ENCODE measurements around the gene ICE2.
A peak's percentile ranks its signal among the peaks of the same experiment; 100 is the strongest.

The ICE2 gene

DNA sequence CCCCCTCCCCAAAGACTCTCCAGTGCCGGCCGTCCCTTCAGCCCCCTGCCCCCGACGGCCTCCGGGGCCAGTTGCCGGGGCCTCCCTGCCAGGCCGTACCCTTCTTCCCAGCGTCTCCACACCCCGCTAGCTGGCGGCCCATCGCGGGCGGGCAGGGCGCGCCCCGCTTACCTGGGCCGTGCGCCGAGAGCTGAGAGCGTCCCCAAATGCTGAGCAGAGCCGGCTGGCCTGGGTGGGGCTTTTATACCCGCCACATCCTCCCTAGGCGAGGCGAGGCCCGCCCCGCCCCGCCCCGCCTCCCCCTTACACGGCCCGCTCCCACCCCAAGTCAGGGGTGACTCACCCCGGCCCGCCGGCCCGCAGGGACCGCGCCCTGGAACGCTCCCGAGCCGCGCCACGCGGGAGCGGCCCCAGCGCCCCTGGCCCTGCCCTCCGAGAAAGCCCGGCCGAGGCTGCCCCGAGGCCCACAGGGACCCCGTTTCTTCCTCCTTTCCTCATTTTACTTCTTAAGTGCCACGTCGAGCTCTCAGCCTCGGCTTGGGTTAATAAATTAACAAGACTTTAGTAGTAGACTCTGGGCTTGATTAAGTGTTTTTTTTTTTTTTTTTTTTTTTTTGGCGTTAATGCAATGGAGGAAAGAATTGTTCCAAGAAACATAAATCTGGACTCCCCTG lies 81.0 kb downstream of the ICE2 start, which contains the start of gene ANXA2:
Gene ANXA2, minus strand, starts transcription at position 215 of the 674 bp plus-strand sequence. CDS start 11,911 bp downstream, outside the sequence.
- Histone ChIP-seq H3K9me3 (ENCODE audit: control insufficient read depth, low read length) (no peaks in the 10 kb centered on the region), H3K36me3 (ENCODE audit: control insufficient read depth, insufficient read depth, low read length) (no peaks in the 10 kb centered on the region), H3K27me3 (ENCODE audit: control insufficient read depth, insufficient read depth, low read length) (no peaks in the 10 kb centered on the region), H3K4me1 (no peaks in the 10 kb centered on the region), H2AFZ (peak within 1 kb of the TSS; percentile 78), H3K79me2 (peaks cover 2% of the 10 kb centered on the region), H3K9ac (peak within 1 kb of the TSS; percentile 1), H3K4me2 (ENCODE audit: low read length) (peak within 1 kb of the TSS; percentile 83), H3K4me3 (ENCODE audit: low read depth, low read length) (peak within 1 kb of the TSS; percentile 63), H3K27ac (peak within 1 kb of the TSS; percentile 75)
- TF ChIP-seq, protein P1, sequence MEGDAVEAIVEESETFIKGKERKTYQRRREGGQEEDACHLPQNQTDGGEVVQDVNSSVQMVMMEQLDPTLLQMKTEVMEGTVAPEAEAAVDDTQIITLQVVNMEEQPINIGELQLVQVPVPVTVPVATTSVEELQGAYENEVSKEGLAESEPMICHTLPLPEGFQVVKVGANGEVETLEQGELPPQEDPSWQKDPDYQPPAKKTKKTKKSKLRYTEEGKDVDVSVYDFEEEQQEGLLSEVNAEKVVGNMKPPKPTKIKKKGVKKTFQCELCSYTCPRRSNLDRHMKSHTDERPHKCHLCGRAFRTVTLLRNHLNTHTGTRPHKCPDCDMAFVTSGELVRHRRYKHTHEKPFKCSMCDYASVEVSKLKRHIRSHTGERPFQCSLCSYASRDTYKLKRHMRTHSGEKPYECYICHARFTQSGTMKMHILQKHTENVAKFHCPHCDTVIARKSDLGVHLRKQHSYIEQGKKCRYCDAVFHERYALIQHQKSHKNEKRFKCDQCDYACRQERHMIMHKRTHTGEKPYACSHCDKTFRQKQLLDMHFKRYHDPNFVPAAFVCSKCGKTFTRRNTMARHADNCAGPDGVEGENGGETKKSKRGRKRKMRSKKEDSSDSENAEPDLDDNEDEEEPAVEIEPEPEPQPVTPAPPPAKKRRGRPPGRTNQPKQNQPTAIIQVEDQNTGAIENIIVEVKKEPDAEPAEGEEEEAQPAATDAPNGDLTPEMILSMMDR (IDR thresholded peaks at IDR 0.05): no peak

DNA sequence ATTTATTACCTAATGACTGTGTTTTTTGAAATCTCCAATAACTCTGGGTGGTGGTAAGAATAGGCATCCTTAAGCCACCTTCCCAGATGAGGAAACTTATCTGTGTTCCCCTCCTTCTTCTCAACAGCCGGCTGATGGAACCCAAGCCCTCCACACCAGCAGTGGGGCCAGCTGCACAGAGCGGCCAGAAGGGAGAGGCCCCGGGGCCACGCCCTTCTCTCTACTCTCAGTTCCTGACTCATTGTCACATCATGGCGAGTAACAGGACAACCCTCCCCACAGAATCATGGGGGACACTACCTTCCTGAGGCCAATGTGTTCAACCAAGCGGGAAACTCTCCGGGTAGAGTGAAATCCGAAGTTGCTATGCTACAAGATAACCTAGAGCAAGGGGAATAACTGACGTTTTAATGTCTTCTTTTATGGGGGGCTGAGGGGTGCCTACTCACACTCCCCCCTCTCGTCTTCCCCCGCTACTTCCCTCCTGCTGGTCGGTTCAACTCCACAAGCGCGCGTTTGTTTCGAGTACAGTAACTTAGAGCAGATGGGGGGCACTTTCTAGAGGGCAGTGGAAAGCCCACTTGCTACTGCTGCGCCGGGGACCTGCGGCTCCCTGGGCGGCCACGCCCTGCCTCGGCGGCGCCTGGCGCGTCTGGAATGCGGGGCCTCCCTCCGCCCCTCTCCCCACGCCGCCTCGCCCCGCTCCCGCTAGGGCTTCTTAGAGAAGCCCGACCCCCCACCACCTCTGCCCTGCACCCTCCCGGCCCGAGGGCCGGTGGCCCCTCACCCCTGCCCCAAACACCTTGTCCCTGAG lies 81.8 kb downstream of the ICE2 start:
- H3K79me2 ChIP-seq: peaks cover 2% of the 10 kb centered on the region
- H3K4me3 ChIP-seq (ENCODE audit: low read depth, low read length): peak overlapping the region; percentile 63
- TF ChIP-seq, protein P1 (IDR thresholded peaks at IDR 0.05): no peak
- H3K27ac ChIP-seq: peak overlapping the region; percentile 75
- H3K36me3 ChIP-seq (ENCODE audit: control insufficient read depth, insufficient read depth, low read length): no peaks in the 10 kb centered on the region
- no peaks in the 10 kb centered on the region for H3K9me3 ChIP-seq (ENCODE audit: control insufficient read depth, low read length)
- no peaks in the 10 kb centered on the region for H3K4me1 ChIP-seq
- H3K27me3 ChIP-seq (ENCODE audit: control insufficient read depth, insufficient read depth, low read length): no peaks in the 10 kb centered on the region
- peak overlapping the region; percentile 83 for H3K4me2 ChIP-seq (ENCODE audit: low read length)
- peak overlapping the region; percentile 73 for H2AFZ ChIP-seq
- peak overlapping the region; percentile 1 for H3K9ac ChIP-seq

DNA sequence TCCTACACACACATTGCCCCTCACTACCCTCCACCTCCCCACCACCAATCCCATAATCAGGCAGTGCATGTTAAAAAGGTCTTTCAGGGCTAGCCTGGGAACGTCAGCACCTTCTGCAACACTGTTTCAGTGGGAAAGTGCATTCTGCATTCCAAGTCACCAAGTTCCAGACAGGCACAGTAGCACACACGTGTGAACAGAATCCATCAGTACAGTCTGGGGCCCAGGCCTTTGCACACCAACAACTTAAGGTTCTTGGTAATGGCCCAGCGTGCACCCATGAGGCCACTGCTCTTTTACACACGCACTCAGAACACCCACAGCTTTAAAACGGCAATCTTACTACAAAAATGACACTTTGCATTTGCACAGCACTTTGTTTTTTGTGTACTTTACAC lies 82.4 kb downstream of the ICE2 start:
- Histone ChIP-seq H3K9ac (no peak overlapping the region), H3K4me1 (no peaks in the 10 kb centered on the region), H3K9me3 (ENCODE audit: control insufficient read depth, low read length) (no peaks in the 10 kb centered on the region), H3K4me3 (ENCODE audit: low read depth, low read length) (peak overlapping the region; percentile 63), H3K27ac (peak overlapping the region; percentile 75), H2AFZ (no peak overlapping the region), H3K36me3 (ENCODE audit: control insufficient read depth, insufficient read depth, low read length) (no peaks in the 10 kb centered on the region), H3K79me2 (peaks cover 2% of the 10 kb centered on the region), H3K27me3 (ENCODE audit: control insufficient read depth, insufficient read depth, low read length) (no peaks in the 10 kb centered on the region), H3K4me2 (ENCODE audit: low read length) (peak overlapping the region; percentile 36)
- TF ChIP-seq, protein P1 (IDR thresholded peaks at IDR 0.05): no peak

DNA sequence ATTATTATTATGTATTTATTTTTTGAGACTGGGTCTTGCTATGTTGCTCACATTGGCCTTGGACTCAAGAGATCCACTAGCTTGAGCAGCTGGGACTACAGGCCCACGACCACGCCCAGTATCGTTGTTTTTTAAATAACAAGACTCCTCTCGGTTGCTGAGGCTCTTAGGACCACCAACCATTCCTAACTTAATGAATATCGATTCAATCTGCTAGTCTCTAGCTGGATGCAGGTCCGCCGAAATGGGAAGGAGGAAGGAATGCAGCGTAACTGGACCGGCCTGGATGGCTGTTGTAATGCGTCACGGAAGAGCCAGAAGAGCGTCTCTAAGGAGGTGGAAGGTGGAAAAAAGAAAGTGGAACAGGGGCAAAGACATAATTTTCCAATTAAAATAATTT lies 82.8 kb downstream of the ICE2 start:
- Histone ChIP-seq H3K36me3 (ENCODE audit: control insufficient read depth, insufficient read depth, low read length) (no peaks in the 10 kb centered on the region), H3K9me3 (ENCODE audit: control insufficient read depth, low read length) (no peaks in the 10 kb centered on the region), H3K4me1 (no peaks in the 10 kb centered on the region), H3K4me3 (ENCODE audit: low read depth, low read length) (no peak overlapping the region), H3K9ac (no peak overlapping the region), H3K27me3 (ENCODE audit: control insufficient read depth, insufficient read depth, low read length) (no peaks in the 10 kb centered on the region), H3K27ac (peak overlapping the region; percentile 17), H3K79me2 (peaks cover 2% of the 10 kb centered on the region), H3K4me2 (ENCODE audit: low read length) (no peak overlapping the region), H2AFZ (no peak overlapping the region)
- TF ChIP-seq, protein P1 (IDR thresholded peaks at IDR 0.05): no peak
